Fibroblast of peridontal ligament (primary cell): ENCODE measurements around the gene KCNJ5.

Source experiments
- DNase-seq: peaks from one replicate; pipeline ENCODE4 v3.0.0-alpha.2; 2010; ENCODE audit errors: extremely low read depth

KCNJ5 gene

GRCh38 chr11:128890543-128891368 lies at the start of gene KCNJ5:
KCNJ5 (plus strand) TSS chr11:128891356; CDS start chr11:128911274, 19,918 bp downstream.
- DNase-seq, result no peak

- no peak for DNase-seq
These were observed 49.6 kb upstream of the KCNJ5 start for GRCh38 chr11:128841461-128842072.

- DNase-seq, result no peak
These were observed 47.9 kb upstream of the KCNJ5 start for GRCh38 chr11:128843198-128843785.

- no peak for DNase-seq
These were observed 45.8 kb upstream of the KCNJ5 start for GRCh38 chr11:128845334-128845780.

- no peak for DNase-seq
These were observed 44.2 kb upstream of the KCNJ5 start for GRCh38 chr11:128846985-128847384.

GRCh38 chr11:128848815-128849455 lies 42.2 kb upstream of the KCNJ5 start:
- DNase-seq, result no peak

GRCh38 chr11:128852327-128853023 lies 38.7 kb upstream of the KCNJ5 start:
- DNase-seq, result no peak

- no peak for DNase-seq
These were observed 37.6 kb upstream of the KCNJ5 start for GRCh38 chr11:128853559-128853958.

- DNase-seq, result no peak
These were observed 36.3 kb upstream of the KCNJ5 start for GRCh38 chr11:128854841-128855240.

- no peak for DNase-seq
These were observed 34.9 kb upstream of the KCNJ5 start for GRCh38 chr11:128856241-128856640.

- no peak for DNase-seq
These were observed 33.8 kb upstream of the KCNJ5 start for GRCh38 chr11:128857341-128857740.

- DNase-seq, result no peak
These were observed 31.4 kb upstream of the KCNJ5 start for GRCh38 chr11:128859563-128860441.

GRCh38 chr11:128860571-128861361 lies 30.4 kb upstream of the KCNJ5 start:
- DNase-seq, result peak; percentile 52

- no peak for DNase-seq
These were observed 28.8 kb upstream of the KCNJ5 start for GRCh38 chr11:128862406-128862805.

- peak; percentile 84 for DNase-seq
These were observed 28.1 kb upstream of the KCNJ5 start for GRCh38 chr11:128862908-128863660.

- DNase-seq, result no peak
These were observed 25.7 kb upstream of the KCNJ5 start for GRCh38 chr11:128865490-128865889.

- DNase-seq, result no peak
These were observed 23.9 kb upstream of the KCNJ5 start, which contains the start of gene KCNJ1 for GRCh38 chr11:128867277-128867676. KCNJ1 (minus strand) TSS chr11:128867296; CDS start chr11:128840243, 27,053 bp downstream.

- DNase-seq, result no peak
These were observed 22.1 kb upstream of the KCNJ5 start for GRCh38 chr11:128868841-128869671.
